Measurements from ENCODE around the gene RING1.

RING1 gene

DNA sequence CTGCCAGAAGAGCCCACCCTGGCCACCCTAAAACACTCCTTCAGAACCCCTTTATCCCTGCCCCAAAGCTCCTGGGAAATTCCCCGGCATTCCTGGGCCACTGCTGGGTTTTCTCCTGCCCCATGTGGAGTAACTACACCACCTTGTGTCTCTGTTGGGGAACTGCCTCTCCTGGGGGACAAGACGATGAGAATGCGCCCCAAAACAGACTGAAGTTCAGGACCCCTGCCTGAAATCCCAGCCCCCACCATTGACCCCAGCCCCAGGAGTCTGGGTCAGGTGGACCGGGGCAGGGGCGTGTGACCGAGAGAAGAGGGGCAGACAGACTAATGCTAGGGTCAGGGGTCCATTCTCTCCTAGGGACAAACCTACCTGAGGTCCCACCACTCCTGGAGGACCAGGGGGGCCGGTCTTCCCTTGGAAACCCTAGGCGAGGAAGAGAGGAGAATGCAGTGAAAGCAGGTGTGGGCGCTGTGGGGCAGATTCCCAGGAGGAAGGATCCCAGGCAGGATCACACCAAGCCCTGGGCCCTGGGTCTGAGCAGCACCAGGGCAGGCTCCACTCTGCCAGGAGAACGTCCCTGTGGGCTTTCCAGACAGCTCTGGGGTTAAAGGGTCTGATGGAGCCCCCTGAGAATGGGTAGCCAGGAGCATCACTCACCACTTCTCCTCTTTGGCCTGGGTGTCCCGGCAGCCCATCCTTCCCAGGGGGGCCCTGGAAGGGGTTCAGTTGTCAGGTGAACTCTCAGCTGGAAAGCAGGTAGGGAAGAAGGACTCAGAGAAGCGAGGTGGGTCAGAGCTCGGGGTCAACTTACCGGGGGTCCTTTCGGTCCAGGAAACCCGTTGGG is 35.4 kb upstream of the RING1 start:
- no peak for DNase-seq

GRCh38 chr6:33173535-33174180 is 34.6 kb upstream of the RING1 start:
- no peak for DNase-seq

GRCh38 chr6:33174784-33175183 is 33.5 kb upstream of the RING1 start:
- DNase-seq = no peak

GRCh38 chr6:33175436-33176069 is 32.7 kb upstream of the RING1 start:
- no peak for DNase-seq

DNA sequence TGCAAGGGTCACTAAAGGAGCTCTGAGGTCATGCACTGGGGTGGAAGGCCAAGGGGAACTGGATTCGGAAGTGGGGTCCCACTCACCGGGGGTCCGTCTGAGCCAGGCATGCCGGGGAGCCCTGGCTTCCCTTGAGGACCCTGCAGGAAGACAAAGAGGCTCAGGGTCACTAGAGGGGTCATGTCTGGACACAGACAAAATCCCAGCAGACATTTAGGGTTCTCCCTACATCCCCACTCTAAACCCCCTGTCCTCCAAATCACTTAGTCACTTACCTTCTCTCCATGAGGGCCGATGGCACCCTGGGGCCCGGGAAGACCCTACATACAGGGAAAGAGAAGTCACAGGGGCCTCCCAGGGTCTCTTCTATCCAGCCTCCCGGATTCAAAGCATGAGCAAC is 31.4 kb upstream of the RING1 start:
- no peak for DNase-seq

GRCh38 chr6:33177552-33178446 is 30.5 kb upstream of the RING1 start:
- no peak for DNase-seq

GRCh38 chr6:33178755-33179475 is 29.4 kb upstream of the RING1 start:
- no peak for DNase-seq

- no peak for DNase-seq
Observed at GRCh38 chr6:33181141-33181540, 27.2 kb upstream of the RING1 start.

- DNase-seq = no peak
Observed at GRCh38 chr6:33183071-33183683, 25.1 kb upstream of the RING1 start.

GRCh38 chr6:33185190-33185589 is 23.1 kb upstream of the RING1 start:
- no peak for DNase-seq

DNA sequence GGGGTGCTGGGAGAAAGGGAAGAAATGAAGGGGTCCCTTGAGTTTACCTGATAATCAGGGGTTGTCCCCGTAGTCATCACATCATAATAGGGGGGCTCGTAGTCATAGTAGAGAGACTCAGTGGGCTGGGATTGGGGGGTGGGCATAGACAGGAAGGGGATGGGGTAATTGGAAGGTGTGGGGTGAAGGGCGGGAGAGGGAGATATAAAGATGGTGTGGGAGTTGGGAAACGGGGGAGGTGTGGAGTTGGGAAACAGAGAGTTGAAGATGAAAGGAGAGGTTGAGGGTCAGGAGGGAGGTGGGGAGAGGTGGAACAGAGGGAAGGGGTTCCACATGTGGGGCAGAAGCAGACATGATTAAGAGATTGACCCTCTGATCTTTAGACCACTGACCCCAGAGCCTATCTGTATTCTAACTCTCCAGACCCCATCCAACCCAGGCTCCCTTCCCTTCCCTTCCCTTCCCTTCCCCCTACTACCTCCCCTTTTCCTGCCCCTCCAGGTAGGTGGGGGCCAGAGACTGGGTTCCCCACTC is 22.6 kb upstream of the RING1 start:
- DNase-seq = no peak

DNA sequence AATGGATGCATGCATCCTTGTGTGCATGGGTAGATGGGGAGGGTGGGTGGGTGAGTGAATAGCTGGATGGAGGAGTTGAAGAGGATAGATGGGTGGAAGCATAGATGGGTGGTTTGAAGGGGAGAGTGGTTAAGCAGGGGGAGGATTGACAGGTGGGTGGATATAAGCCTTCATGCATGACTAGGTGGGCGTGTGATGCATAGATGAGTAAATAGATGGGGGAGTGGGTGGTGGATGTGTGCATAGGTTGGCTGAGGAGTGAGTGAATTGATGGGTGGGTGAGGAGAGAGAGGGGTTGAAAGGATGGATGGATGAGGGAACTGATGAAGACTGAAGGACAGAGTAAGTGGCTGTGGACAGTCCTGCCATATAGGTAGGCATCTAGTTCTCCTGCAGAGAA is 20.5 kb upstream of the RING1 start:
- DNase-seq = no peak

- no peak for DNase-seq
Observed at GRCh38 chr6:33189164-33189563, 19.1 kb upstream of the RING1 start.

DNA sequence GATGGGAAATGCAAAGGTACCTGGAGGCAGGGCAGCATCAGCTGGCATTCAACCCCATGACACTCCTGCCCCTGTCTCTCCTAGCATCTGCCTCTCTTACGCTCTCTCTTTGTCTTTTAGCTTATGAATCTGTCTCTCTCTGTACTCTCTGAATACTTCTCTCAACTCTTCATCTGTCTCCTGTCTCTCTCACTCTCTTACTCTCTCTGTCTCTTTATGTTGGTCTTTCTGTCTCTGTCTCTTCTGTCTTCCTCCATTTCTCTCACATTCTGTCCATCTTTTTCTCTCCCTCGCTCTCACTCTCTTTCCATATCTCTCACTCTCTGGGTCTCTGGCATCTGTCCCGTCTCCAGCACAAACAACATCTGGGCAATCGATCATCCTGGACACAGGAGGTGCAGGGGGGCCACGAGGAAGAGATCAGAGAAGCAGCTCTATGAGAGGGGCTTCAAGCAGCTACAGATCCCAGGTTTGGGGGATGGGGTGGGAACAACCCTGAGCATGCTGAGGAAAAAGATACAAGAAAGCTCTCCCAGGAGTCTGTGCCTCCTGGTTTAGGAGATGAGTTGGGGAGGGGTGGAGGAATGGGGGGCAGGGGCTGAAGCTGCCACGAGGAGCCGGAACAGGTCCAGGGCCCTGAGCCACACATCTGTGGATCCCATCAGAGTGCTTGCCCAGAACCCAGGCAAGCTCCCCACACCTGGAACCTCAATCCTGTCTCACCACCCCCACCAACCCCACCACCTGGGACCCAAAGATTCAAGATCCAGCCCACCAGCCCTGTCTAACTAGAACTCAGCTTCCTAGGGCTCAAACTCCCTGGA is 18.5 kb upstream of the RING1 start:
- no peak for DNase-seq

DNA sequence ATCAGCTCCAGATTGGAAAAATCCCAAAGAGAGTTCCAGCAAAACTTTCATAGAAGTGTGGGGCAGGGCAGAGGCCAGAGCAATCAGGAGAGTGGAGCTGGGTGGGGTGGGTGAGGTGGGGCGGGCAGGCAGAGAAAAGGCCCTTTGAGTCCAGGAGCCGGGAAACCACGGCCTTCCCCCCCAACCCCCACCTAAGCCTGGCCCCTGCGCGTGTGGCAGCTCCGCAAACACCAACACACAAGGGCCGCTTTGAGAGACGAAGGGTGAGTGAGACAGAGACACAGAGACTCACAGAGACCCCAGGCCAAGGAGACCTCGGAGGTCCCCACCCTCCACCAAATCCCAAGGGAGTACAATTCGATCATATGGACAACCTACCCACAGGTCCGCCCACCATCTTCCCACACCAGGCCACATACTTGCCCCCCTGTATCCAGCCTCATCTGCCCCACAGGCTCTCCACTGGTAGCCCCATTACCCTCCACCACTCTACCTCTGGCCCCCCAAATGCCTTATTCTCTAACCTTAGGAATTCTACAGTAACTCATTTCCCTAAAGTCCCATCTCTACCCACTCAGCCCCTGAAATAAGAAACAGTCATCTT is 17.7 kb upstream of the RING1 start:
- DNase-seq = no peak

DNA sequence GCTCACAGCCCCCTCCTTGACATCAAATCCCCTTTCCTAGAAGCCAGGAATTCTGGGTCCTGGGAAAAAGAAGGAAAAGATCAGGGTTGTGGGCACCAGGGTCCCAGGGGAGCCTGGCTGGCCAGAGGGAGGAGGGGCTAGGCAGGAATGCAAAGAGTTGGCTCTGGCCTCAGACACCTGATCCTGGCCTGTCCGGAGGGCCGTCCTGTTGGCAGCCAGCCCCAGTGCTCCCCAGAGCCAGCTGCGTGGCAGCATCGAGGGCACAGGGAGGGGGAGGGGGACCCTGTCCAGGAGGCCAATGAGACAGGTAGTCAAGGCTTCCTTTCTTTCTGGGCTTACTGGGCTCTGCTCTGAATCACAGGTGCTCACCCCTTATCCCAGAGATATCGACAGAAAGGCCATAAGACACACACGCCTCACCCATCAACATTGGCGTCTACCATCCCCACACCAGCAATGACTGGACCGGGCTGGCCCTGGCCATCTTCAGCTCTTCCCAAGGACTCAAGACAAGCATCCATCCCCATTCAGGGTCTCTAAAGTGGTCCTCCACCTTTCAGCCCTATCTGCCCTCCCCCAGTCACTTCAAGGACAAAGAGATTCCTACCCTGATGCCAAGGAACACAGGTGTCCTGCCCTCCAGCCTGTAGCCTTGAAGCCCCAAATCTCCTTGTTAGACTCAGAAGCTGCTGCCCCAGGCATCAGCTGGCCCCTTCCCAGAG is 16.8 kb upstream of the RING1 start:
- no peak for DNase-seq

- peak; percentile 35 for DNase-seq
Observed at GRCh38 chr6:33192105-33192646, 16.1 kb upstream of the RING1 start, which contains the start of gene COL11A2. Gene COL11A2 (minus strand): TSS chr6:33192467. CDS start chr6:33192240, 227 bp downstream.

GRCh38 chr6:33192671-33193602 is 15.4 kb upstream of the RING1 start:
- DNase-seq = peak; percentile 54
